ENCODE results near the gene C19orf53.

C19orf53 gene

GRCh38 chr19:13761423-13761822 lies 12.8 kb upstream of the C19orf53 start:
- TF ChIP-seq POLR2AphosphoS5 (IDR thresholded peaks at IDR 0.05; ENCODE audit: low read depth, low read length) = no peak
- TF ChIP-seq SIN3A (IDR thresholded peaks at IDR 0.05; ENCODE audit: borderline replicate concordance, insufficient read depth, low read length) = no peak
- TF ChIP-seq FOXP2 (optimal IDR thresholded peaks at IDR 0.05; ENCODE audit: borderline replicate concordance, extremely low read depth, extremely low read length, insufficient read depth) = no peak
- TF ChIP-seq TAF1 (IDR thresholded peaks at IDR 0.05; ENCODE audit: borderline replicate concordance, insufficient read depth, low read length) = no peak
- TF ChIP-seq REST (IDR thresholded peaks at IDR 0.05; ENCODE audit: insufficient read depth in 1 of 2, low read depth in 2 of 2, low read length in 2 of 2) = no peak

- TF ChIP-seq TAF1 (IDR thresholded peaks at IDR 0.05; ENCODE audit: borderline replicate concordance, insufficient read depth, low read length) = no peak
Observed at GRCh38 chr19:13762635-13763235, 11.5 kb upstream of the C19orf53 start.

- TF ChIP-seq FOXP2 (optimal IDR thresholded peaks at IDR 0.05; ENCODE audit: borderline replicate concordance, extremely low read depth, extremely low read length, insufficient read depth) (no peak), POLR2AphosphoS5 (IDR thresholded peaks at IDR 0.05; ENCODE audit: low read depth, low read length) (no peak), SIN3A (IDR thresholded peaks at IDR 0.05; ENCODE audit: borderline replicate concordance, insufficient read depth, low read length) (no peak), REST (IDR thresholded peaks at IDR 0.05; ENCODE audit: insufficient read depth in 1 of 2, low read depth in 2 of 2, low read length in 2 of 2) (no peak), TAF1 (IDR thresholded peaks at IDR 0.05; ENCODE audit: borderline replicate concordance, insufficient read depth, low read length) (no peak)
Observed at GRCh38 chr19:13763265-13763664, 11.0 kb upstream of the C19orf53 start.

GRCh38 chr19:13764101-13764807 lies 10.0 kb upstream of the C19orf53 start, which contains the start of gene MRI1:
Gene MRI1, plus strand, starts transcription at chr19:13764522. Its CDS starts 67 bp downstream, at chr19:13764589.
- TF ChIP-seq REST (IDR thresholded peaks at IDR 0.05; ENCODE audit: insufficient read depth in 1 of 2, low read depth in 2 of 2, low read length in 2 of 2) (no peak), TAF1 (IDR thresholded peaks at IDR 0.05; ENCODE audit: borderline replicate concordance, insufficient read depth, low read length) (peak; percentile 78; the same call in 1 of the 2 replicates), SIN3A (IDR thresholded peaks at IDR 0.05; ENCODE audit: borderline replicate concordance, insufficient read depth, low read length) (no peak), FOXP2 (optimal IDR thresholded peaks at IDR 0.05; ENCODE audit: borderline replicate concordance, extremely low read depth, extremely low read length, insufficient read depth) (peak; percentile 10), POLR2AphosphoS5 (IDR thresholded peaks at IDR 0.05; ENCODE audit: low read depth, low read length) (peak; percentile 93)

GRCh38 chr19:13764821-13765394 lies 9.3 kb upstream of the C19orf53 start:
- no peak for TF ChIP-seq POLR2AphosphoS5 (IDR thresholded peaks at IDR 0.05; ENCODE audit: low read depth, low read length)
- TF ChIP-seq FOXP2 (optimal IDR thresholded peaks at IDR 0.05; ENCODE audit: borderline replicate concordance, extremely low read depth, extremely low read length, insufficient read depth) = peak; percentile 70

Measured in PFSK-1 (cell line).